Suprapubic skin (tissue), 4 donors: ENCODE measurements around the gene TMC3.

Source experiments
- POLR2A ChIP-seq, 2 donors: fragments of 450-650 bp; IDR thresholded peaks; one replicate each; pipeline ENCODE4 v1.6.1; 2017; ENCODE audit warnings: antibody characterized with exemption in 2 of 2, mild to moderate bottlenecking in 2 of 2, moderate library complexity in 2 of 2
- POLR2AphosphoS5 ChIP-seq, 3 donors: sonication (generic); formaldehyde crosslinking; IDR thresholded peaks; one replicate each; pipeline ENCODE4 v1.6.1; 2017; ENCODE audit warnings: antibody characterized with exemption in 3 of 3
- TF ChIP-seq, protein P1 (sequence below), 2 donors: fragments of 200-600 bp in 1 of 2; fragments of 450-650 bp in 1 of 2; sonication (generic) in 1 of 2; IDR thresholded peaks; one replicate each; pipeline ENCODE4 v1.5.1; 2016 to 2019; ENCODE audit warnings: antibody characterized with exemption in 2 of 2, mild to moderate bottlenecking in 1 of 2, moderate library complexity in 1 of 2

GRCh38 chr15:81337241-81337640 lies 36.8 kb downstream of the TMC3 start:
- TF ChIP-seq, protein P1, sequence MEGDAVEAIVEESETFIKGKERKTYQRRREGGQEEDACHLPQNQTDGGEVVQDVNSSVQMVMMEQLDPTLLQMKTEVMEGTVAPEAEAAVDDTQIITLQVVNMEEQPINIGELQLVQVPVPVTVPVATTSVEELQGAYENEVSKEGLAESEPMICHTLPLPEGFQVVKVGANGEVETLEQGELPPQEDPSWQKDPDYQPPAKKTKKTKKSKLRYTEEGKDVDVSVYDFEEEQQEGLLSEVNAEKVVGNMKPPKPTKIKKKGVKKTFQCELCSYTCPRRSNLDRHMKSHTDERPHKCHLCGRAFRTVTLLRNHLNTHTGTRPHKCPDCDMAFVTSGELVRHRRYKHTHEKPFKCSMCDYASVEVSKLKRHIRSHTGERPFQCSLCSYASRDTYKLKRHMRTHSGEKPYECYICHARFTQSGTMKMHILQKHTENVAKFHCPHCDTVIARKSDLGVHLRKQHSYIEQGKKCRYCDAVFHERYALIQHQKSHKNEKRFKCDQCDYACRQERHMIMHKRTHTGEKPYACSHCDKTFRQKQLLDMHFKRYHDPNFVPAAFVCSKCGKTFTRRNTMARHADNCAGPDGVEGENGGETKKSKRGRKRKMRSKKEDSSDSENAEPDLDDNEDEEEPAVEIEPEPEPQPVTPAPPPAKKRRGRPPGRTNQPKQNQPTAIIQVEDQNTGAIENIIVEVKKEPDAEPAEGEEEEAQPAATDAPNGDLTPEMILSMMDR (IDR thresholded peaks at IDR 0.05) = no peak
- TF ChIP-seq POLR2A (IDR thresholded peaks at IDR 0.05) (no peak), POLR2AphosphoS5 (IDR thresholded peaks at IDR 0.05) (no peak)
